NCI-H1417 (cell line): ENCODE data around the gene RHCG.

Experiments used
- DNase-seq, 3 experiments: peaks; one replicate each; lab custom pipeline; 2025; lab: John Stamatoyannopoulos, UW

RHCG gene

GRCh38 chr15:89496155-89497098, at the start of gene RHCG:
Gene RHCG (minus strand): TSS chr15:89496583. CDS start chr15:89496544, 39 bp downstream.
- no peak for DNase-seq

- DNase-seq, result no peak
Measured at GRCh38 chr15:89543389-89543788, 47.0 kb upstream of the RHCG start.

GRCh38 chr15:89542369-89542768, 46.0 kb upstream of the RHCG start:
- DNase-seq, result no peak

GRCh38 chr15:89539027-89539426, 42.6 kb upstream of the RHCG start:
- DNase-seq, result no peak

- DNase-seq, result no peak
Measured at GRCh38 chr15:89533861-89534544, 37.6 kb upstream of the RHCG start.

GRCh38 chr15:89531796-89532537, 35.6 kb upstream of the RHCG start:
- peak in 2 of 3 experiments; percentile 15 to 51 for DNase-seq

- DNase-seq, result no peak
Measured at GRCh38 chr15:89530976-89531375, 34.6 kb upstream of the RHCG start.

GRCh38 chr15:89528757-89529352, 32.5 kb upstream of the RHCG start:
- DNase-seq, result no peak

- no peak for DNase-seq
Measured at GRCh38 chr15:89526601-89527441, 30.4 kb upstream of the RHCG start.

GRCh38 chr15:89526181-89526580, 29.8 kb upstream of the RHCG start:
- DNase-seq, result no peak

GRCh38 chr15:89524184-89524583, 27.8 kb upstream of the RHCG start:
- no peak for DNase-seq

GRCh38 chr15:89523101-89523500, 26.7 kb upstream of the RHCG start:
- DNase-seq, result no peak

- DNase-seq, result peak in 1 of 3 experiments; percentile 39
Measured at GRCh38 chr15:89521605-89522004, 25.2 kb upstream of the RHCG start.

GRCh38 chr15:89515477-89515876, 19.1 kb upstream of the RHCG start:
- no peak for DNase-seq

- no peak for DNase-seq
Measured at GRCh38 chr15:89514596-89515406, 18.4 kb upstream of the RHCG start.

GRCh38 chr15:89514186-89514585, 17.8 kb upstream of the RHCG start:
- no peak for DNase-seq

GRCh38 chr15:89513284-89513683, 16.9 kb upstream of the RHCG start:
- DNase-seq, result no peak

GRCh38 chr15:89512631-89513030, 16.2 kb upstream of the RHCG start:
- no peak for DNase-seq

- no peak for DNase-seq
Measured at GRCh38 chr15:89506026-89506686, 9.8 kb upstream of the RHCG start.

- DNase-seq, result no peak
Measured at GRCh38 chr15:89504166-89504565, 7.8 kb upstream of the RHCG start.
